ENCODE data around the gene SBF2.

DNA sequence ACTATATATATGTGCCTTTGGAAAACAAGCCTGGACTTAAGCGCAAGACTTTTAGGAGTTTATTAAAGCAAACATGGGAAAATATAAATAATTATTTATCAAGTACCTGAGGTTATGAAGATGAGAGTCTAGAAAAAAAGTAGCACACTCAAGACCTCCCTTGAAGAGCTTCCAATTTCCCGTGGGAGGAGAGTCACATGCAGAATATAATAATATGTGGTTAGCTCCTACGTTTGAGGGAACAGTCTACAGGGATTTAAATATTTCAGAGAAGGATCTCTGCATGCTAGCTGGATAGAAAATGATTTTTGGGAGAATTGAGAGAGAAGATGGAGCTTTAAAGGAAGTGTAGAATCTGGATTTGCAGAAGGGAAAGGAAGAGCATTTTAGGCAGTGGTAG, 446.4 kb downstream of the SBF2 start:
- TF ChIP-seq POLR2A (IDR thresholded peaks at IDR 0.05; ENCODE audit: low read depth, low read length) (no peak), POLR2AphosphoS5 (IDR thresholded peaks at IDR 0.05; ENCODE audit: low read depth, low read length) (no peak)

Data from GM12892 (cell line).